HepG2 (cell line): ENCODE data around the gene NOC4L. TPM values are rescaled to one million over a fixed set of nuclear protein-coding genes. Genes with fewer than 3 reads are reported as not detected.
A peak's percentile ranks its signal among the peaks of the same experiment; 100 is the strongest.

Experiments
- BRCA1 ChIP-seq: sonication (generic); formaldehyde crosslinking; IDR thresholded peaks from 2 replicates; pipeline ENCODE4 v1.4.0; 2020; ENCODE audit warnings: missing genetic modification reagents
- CBFB ChIP-seq: sonication (generic); formaldehyde crosslinking; IDR thresholded peaks from 2 replicates; pipeline ENCODE4 v1.4.0; 2020; ENCODE audit warnings: missing genetic modification reagents
- CBX2 ChIP-seq, 2 experiments: fragments of 200-600 bp in 1 of 2; sonication (generic); formaldehyde crosslinking in 1 of 2; IDR thresholded peaks; 2 replicates each; pipeline versions ENCODE4 v1.7.0 to v1.8.1; 2018 to 2022; ENCODE audit warnings: low read depth in 2 of 2, low read length in 1 of 2, mild to moderate bottlenecking in 1 of 2, missing genetic modification reagents in 1 of 2
- HNRNPL ChIP-seq: fragments of 200-400 bp; formaldehyde crosslinking; IDR thresholded peaks from 2 replicates; pipeline ENCODE4 v1.6.1; 2017; ENCODE audit warnings: mild to moderate bottlenecking, low read depth, low read length
- NR3C1 ChIP-seq: sonication (generic); formaldehyde crosslinking; IDR thresholded peaks from 2 replicates; pipeline ENCODE4 v1.4.0; 2020; ENCODE audit warnings: missing genetic modification reagents
- PRPF4 ChIP-seq: fragments of 200-400 bp; formaldehyde crosslinking; IDR thresholded peaks from 2 replicates; pipeline ENCODE4 v1.6.1; 2016; ENCODE audit warnings: low read length, low read depth; ENCODE audit not compliant: poor library complexity, severe bottlenecking
- SNRNP70 ChIP-seq: fragments of 200-400 bp; formaldehyde crosslinking; IDR thresholded peaks from 2 replicates; pipeline ENCODE4 v1.6.1; 2017; ENCODE audit warnings: mild to moderate bottlenecking, low read depth, low read length, moderate library complexity
- SRSF9 ChIP-seq: fragments of 200-400 bp; formaldehyde crosslinking; IDR thresholded peaks from 2 replicates; pipeline ENCODE4 v1.6.1; 2018; ENCODE audit warnings: borderline replicate concordance, mild to moderate bottlenecking, low read depth, low read length; ENCODE audit not compliant: insufficient read depth, poor library complexity, severe bottlenecking
- ZNF207 ChIP-seq: fragments of 450-650 bp; IDR thresholded peaks from 2 replicates; pipeline ENCODE4 v1.6.1; 2016; ENCODE audit warnings: antibody characterized with exemption, borderline replicate concordance
- ZNF292 ChIP-seq: sonication (generic); formaldehyde crosslinking; IDR thresholded peaks from 2 replicates; pipeline ENCODE4 v1.8.1; 2022; ENCODE audit warnings: mild to moderate bottlenecking, low read depth, missing genetic modification reagents, borderline replicate concordance
- ZNF431 ChIP-seq: sonication (generic); formaldehyde crosslinking; IDR thresholded peaks from 2 replicates; pipeline ENCODE4 v1.9.0; 2022; ENCODE audit warnings: missing genetic modification reagents, low read depth, mild to moderate bottlenecking, borderline replicate concordance
- ZNF501 ChIP-seq: sonication (generic); formaldehyde crosslinking; IDR thresholded peaks from 2 replicates; pipeline ENCODE4 v1.5.1; 2020; ENCODE audit warnings: mild to moderate bottlenecking, moderate library complexity, missing genetic modification reagents
- ZNF564 ChIP-seq: sonication (generic); formaldehyde crosslinking; IDR thresholded peaks from 2 replicates; pipeline ENCODE4 v1.8.1; 2023; ENCODE audit warnings: mild to moderate bottlenecking, missing genetic modification reagents
- ZNF652 ChIP-seq: IDR thresholded peaks from 2 replicates; pipeline ENCODE4 v1.6.1; 2016; ENCODE audit warnings: low read depth, borderline replicate concordance
- polyA plus RNA-seq, 8 experiments: library from polyadenylated mRNA; depleted of rRNA in 3 of 8; stranded (reverse) in 7 of 8; unstranded in 1 of 8; fragments of >200 nt; fragmentation: Illumina TruSeq in 4 of 8; extraction: Trizol in 4 of 8; gene quantifications; 2 replicates each; pipeline versions ENCODE4 v1.2.1 to v1.2.3, GENCODE V29; 2011 to 2016; ENCODE audit warnings: low read depth in 4 of 8, missing spikeins in 1 of 8, mixed read lengths in 1 of 8; ENCODE audit not compliant: insufficient read depth in 1 of 8
- total RNA-seq, 5 experiments: library from RNA; depleted of rRNA; stranded (reverse); fragments of >200 nt; fragmentation: Illumina TruSeq; extraction: Trizol; gene quantifications; 2 replicates each; pipeline ENCODE4 v1.2.3, GENCODE V29; 2016; ENCODE audit warnings: low read depth in 1 of 5
- TF ChIP-seq, protein P1 (sequence below): sonication (generic); formaldehyde crosslinking; IDR thresholded peaks from 2 replicates; pipeline ENCODE4 v1.5.1; 2020; ENCODE audit warnings: missing genetic modification reagents, mild to moderate bottlenecking, borderline replicate concordance
- TF ChIP-seq, protein P2 (sequence below), 2 experiments: sonication (generic) in 1 of 2; formaldehyde crosslinking in 1 of 2; IDR thresholded peaks; 2 replicates each; pipeline versions ENCODE4 v1.5.1 to v1.6.1; 2011 to 2020; ENCODE audit warnings: borderline replicate concordance in 1 of 2, low read depth in 1 of 2, low read length in 1 of 2, mild to moderate bottlenecking in 1 of 2, missing genetic modification reagents in 1 of 2, moderate library complexity in 1 of 2
- TF ChIP-seq, protein P3 (sequence below): sonication (generic); formaldehyde crosslinking; IDR thresholded peaks from 2 replicates; pipeline ENCODE4 v1.9.0; 2022; ENCODE audit warnings: missing genetic modification reagents, mild to moderate bottlenecking, borderline replicate concordance
- TF ChIP-seq, protein P4 (sequence below): IDR thresholded peaks from 2 replicates; pipeline ENCODE4 v1.6.1; 2016; ENCODE audit warnings: missing compliant biosample characterization, missing genetic modification reagents, borderline replicate concordance

Gene NOC4L
- total and polyA plus RNA-seq, 2 of the 13 experiments (the other 11 are each of a cell fraction or from before 2014, with no cell fraction given): 4.3 to 14.6 TPM

DNA sequence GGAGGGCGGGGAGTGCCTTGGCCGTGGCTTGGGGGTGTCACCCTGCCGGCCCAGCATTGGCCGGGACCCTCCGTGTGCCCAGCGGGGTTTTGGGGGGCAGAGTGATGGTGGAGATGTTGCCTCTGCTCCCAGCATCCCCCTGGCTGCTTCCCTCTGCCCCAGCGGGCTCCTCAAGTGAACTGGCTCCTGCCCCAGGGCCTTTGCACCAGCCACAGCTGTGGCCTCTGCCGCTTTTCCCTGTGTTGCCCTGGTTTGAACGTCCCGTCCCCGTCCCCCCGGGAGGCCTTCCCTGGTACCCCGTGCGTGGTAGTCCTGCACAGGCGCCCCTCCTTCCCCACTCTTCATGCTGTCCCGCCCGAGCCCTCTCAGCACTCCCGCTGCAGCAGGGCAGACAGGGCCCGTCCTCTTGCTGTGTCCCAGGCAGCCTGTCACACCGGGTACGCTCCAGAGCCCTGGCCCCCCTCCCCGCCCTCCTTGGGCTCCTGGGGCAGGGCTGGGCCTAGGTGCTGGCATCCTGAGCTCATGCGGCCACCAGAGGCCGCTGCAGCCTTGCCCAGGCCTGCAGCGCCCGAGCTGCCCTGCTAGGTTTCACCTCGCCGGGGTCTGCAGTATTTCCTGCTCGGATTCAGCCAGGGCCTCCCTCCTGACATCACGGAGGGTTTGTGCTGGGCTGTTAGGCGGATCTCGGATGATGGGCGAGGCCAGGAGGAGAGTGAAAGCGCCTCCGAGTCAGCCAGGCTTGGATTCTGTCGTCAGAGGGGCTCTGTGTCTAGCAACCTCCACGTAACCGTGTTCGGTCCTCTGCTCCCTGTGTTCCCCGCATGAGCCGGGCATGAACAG lies 9.5 kb downstream of the NOC4L start (continued):
- TF ChIP-seq, protein P1, sequence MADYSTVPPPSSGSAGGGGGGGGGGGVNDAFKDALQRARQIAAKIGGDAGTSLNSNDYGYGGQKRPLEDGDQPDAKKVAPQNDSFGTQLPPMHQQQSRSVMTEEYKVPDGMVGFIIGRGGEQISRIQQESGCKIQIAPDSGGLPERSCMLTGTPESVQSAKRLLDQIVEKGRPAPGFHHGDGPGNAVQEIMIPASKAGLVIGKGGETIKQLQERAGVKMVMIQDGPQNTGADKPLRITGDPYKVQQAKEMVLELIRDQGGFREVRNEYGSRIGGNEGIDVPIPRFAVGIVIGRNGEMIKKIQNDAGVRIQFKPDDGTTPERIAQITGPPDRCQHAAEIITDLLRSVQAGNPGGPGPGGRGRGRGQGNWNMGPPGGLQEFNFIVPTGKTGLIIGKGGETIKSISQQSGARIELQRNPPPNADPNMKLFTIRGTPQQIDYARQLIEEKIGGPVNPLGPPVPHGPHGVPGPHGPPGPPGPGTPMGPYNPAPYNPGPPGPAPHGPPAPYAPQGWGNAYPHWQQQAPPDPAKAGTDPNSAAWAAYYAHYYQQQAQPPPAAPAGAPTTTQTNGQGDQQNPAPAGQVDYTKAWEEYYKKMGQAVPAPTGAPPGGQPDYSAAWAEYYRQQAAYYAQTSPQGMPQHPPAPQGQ (CRISPR knock-in tag): no peak
- TF ChIP-seq SRSF9 (no peak), NR3C1 (no peak), ZNF431 (CRISPR knock-in tag) (no peak), ZNF652 (CRISPR knock-in tag) (no peak), ZNF207 (no peak), SNRNP70 (no peak), ZNF292 (CRISPR knock-in tag) (peak; percentile 37; the same call in 1 of the 2 replicates), PRPF4 (no peak), CBFB (CRISPR knock-in tag) (0 out of 2 replicates have a peak, but pooled peaks have one; percentile 13), CBX2 (IDR thresholded peaks at IDR 0.05; ENCODE audit: low read depth, low read length) (no peak), CBX2 (CRISPR knock-in tag; IDR thresholded peaks at IDR 0.05; ENCODE audit: low read depth) (no peak), ZNF501 (CRISPR knock-in tag) (peak; percentile 62; the same call in 1 of the 2 replicates), HNRNPL (peak; percentile 85), BRCA1 (CRISPR knock-in tag) (no peak), ZNF564 (CRISPR knock-in tag) (no peak)
- TF ChIP-seq, protein P2, sequence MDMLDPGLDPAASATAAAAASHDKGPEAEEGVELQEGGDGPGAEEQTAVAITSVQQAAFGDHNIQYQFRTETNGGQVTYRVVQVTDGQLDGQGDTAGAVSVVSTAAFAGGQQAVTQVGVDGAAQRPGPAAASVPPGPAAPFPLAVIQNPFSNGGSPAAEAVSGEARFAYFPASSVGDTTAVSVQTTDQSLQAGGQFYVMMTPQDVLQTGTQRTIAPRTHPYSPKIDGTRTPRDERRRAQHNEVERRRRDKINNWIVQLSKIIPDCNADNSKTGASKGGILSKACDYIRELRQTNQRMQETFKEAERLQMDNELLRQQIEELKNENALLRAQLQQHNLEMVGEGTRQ (IDR thresholded peaks at IDR 0.05; ENCODE audit: low read depth, low read length): no peak
- TF ChIP-seq, protein P2 (CRISPR knock-in tag; IDR thresholded peaks at IDR 0.05; ENCODE audit: borderline replicate concordance): no peak
- TF ChIP-seq, protein P3, sequence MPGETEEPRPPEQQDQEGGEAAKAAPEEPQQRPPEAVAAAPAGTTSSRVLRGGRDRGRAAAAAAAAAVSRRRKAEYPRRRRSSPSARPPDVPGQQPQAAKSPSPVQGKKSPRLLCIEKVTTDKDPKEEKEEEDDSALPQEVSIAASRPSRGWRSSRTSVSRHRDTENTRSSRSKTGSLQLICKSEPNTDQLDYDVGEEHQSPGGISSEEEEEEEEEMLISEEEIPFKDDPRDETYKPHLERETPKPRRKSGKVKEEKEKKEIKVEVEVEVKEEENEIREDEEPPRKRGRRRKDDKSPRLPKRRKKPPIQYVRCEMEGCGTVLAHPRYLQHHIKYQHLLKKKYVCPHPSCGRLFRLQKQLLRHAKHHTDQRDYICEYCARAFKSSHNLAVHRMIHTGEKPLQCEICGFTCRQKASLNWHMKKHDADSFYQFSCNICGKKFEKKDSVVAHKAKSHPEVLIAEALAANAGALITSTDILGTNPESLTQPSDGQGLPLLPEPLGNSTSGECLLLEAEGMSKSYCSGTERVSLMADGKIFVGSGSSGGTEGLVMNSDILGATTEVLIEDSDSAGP: peak; percentile 56; the same call in 1 of the 2 replicates
- TF ChIP-seq, protein P4, sequence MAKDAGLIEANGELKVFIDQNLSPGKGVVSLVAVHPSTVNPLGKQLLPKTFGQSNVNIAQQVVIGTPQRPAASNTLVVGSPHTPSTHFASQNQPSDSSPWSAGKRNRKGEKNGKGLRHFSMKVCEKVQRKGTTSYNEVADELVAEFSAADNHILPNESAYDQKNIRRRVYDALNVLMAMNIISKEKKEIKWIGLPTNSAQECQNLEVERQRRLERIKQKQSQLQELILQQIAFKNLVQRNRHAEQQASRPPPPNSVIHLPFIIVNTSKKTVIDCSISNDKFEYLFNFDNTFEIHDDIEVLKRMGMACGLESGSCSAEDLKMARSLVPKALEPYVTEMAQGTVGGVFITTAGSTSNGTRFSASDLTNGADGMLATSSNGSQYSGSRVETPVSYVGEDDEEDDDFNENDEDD: no peak
